Measurements from ENCODE around the gene SEBOX.

SEBOX gene

DNA sequence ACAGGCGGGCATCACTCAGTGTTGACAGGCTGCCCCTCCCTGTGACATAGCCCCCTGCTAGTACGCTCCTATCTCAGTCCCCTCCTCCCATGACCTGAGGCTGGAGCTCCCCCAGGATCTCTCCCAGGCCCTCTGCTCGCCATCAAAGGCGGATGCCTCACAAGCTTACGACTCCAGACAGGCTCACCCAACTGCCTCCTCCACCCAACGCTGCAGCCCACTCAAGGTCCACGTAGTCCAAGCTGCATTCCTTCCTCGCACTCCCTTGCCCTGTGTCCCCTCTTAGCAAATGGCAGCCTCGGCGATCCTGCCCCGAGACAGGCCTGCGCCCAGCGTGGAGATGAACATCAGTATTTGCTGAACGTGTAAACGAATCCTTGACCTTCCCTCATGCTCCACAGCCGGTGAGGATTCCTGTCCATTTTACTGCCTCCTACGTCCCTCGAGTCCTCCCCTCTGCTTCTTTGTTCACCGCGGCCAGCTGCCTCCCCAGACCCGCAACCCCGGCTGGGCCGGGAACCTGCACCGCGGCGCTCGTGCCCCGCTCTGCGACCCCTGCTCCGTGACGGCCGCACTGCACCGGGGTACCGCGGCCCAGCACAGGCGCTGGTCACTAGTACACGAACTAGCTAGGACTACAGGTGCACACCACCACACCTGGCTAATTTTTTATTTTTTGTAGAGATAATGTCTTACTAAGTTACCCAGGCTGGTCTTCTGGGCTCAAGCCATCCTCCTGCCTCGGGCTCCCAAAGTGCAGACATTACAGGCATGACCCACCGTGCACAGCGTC is 46.8 kb downstream of the SEBOX start:
- no peak for DNase-seq (ENCODE audit: low read depth in 2 of 2)

DNA sequence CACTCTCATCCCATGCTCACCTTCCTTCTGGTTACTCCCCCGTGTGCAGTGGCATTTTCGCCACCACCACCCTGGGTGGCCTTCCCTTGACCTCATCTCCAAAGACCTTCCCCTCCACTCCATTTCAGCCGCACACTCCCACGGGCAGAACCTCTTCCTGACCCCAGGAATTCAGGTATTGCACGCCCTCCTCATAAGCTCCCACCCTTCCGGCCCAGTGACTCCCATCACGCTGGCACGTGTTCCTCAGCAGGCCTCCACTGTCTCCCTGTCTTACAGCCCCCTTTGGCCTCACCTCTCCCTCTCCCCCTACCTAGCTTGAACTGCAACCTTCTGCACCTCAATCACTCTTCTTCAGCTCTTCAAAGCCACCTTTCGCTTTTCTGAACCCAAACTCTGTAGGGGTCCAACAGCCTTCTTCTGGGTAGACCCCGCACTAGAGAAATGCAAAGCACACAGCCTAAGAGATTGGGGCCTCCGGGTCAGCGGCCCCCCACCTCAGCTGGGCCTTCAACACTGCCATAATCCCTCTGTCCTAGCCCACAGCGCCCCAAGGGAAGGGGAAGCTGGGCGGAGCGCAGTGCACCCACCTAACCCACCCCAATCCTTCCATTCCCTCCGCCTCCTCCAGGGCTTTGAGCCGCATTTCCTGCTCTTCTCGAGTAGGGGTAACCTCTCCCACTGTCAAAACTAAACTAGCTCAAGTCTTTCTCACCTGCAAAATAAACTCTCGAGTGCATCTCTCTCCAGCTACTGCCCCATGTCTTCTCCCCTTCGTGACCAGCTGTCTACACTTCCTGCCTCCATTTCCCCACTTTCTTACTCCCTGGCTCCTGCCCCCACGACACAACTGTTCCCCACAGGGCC is 47.7 kb downstream of the SEBOX start:
- DNase-seq (ENCODE audit: low read depth in 2 of 2) = no peak

DNA sequence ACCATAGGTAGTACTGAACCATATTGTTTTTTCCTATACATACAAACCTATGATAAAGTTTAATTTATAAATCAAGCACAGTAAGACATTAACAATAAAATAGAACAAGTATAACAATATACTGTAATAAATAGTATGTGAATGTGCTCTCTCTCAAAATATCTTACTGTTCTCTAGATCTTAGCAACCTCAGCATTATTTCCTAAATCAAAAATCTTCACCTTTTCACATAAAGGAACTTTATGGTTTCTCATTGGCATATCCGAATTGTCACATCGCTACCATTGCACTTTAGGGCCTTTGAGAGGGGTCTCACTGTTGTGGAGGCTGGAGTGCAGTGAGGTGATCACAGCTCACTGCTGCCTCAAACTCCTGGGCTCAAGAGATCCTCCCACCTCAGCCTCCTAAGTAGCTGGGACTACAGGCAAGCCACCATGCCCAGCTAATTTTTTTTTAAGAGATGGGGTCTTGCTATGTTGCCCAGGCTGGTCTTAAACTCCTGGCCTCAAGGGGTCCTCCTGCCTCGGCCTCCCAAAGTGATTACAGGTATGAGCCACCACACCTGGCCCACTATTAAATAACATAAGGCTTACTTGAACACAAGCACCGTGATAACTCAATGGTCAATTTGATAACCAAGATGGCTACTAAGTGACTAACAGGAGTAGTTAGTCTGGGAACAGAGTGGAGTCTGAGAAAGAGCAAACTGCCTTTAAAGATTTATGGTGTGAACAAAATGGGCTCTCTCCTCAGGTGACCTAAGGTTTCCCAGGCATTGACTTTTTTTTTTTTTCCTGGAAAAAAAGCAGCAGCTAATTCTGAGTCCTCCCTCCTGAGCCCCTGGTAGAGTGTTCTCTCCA is 48.9 kb downstream of the SEBOX start:
- DNase-seq (ENCODE audit: low read depth in 2 of 2) = no peak

DNA sequence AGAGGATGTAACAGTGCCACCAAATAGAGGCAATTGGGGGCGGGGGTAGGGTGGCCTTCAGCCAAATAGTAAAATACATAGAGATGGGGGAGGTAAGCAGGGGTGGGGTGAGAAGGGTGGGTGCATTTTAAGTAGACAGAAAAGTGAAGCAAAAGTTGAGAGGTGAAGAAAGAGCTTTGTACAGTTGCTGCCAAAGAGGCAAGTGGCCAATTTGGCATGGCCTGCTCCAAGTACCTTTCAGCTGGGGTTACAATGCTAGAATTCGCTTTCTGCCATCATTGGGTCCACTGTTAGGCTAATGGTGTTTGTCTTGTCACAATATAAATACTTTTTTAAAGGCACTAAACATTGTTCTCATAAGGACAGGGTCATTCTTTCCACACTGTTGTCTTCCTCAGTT is 51.2 kb downstream of the SEBOX start:
- DNase-seq (ENCODE audit: low read depth in 2 of 2) = no peak

All from stimulated activated CD8-positive, alpha-beta memory T cell treated with anti-CD3 and anti-CD28 coated beads, Interleukin-7, amount 100 ng/mL, for 1 hour (primary cell).